Stimulated activated CD4-positive, alpha-beta T cell treated with anti-CD3 and anti-CD28 coated beads, Interleukin-1b, Interleukin-23, amount 100 ng/mL, for 1 hour (primary cell): ENCODE measurements around the gene CDH24.

Source experiments
- DNase-seq, 2 donors: peaks; one replicate each; pipeline ENCODE4 v3.0.0-alpha.2; 2020; ENCODE audit warnings: low read depth in 2 of 2

The CDH24 gene

GRCh38 chr14:23089498-23090253 is 32.4 kb upstream of the CDH24 start:
- no peak for DNase-seq

- DNase-seq: no peak
Observed at GRCh38 chr14:23086565-23086964, 29.2 kb upstream of the CDH24 start.

GRCh38 chr14:23085458-23085857 is 28.1 kb upstream of the CDH24 start:
- no peak for DNase-seq

- no peak for DNase-seq
Observed at GRCh38 chr14:23080474-23080873, 23.2 kb upstream of the CDH24 start.

- no peak for DNase-seq
Observed at GRCh38 chr14:23079716-23080115, 22.4 kb upstream of the CDH24 start.

- DNase-seq: no peak
Observed at GRCh38 chr14:23078692-23079116, 21.4 kb upstream of the CDH24 start.

GRCh38 chr14:23077962-23078361 is 20.6 kb upstream of the CDH24 start:
- DNase-seq: no peak

- no peak for DNase-seq
Observed at GRCh38 chr14:23076785-23077408, 19.6 kb upstream of the CDH24 start.

GRCh38 chr14:23074906-23075305 is 17.6 kb upstream of the CDH24 start:
- no peak for DNase-seq

- no peak for DNase-seq
Observed at GRCh38 chr14:23071921-23072539, 14.7 kb upstream of the CDH24 start.

- DNase-seq: peak; percentile 23 to 59
Observed at GRCh38 chr14:23071244-23071920, 14.1 kb upstream of the CDH24 start.

- no peak for DNase-seq
Observed at GRCh38 chr14:23070262-23071129, 13.2 kb upstream of the CDH24 start.

GRCh38 chr14:23069413-23069806 is 12.1 kb upstream of the CDH24 start:
- no peak for DNase-seq

- DNase-seq: peak; percentile 45 to 49
Observed at GRCh38 chr14:23068789-23069412, 11.6 kb upstream of the CDH24 start.

GRCh38 chr14:23067847-23068788 is 10.8 kb upstream of the CDH24 start:
- DNase-seq: no peak

- no peak for DNase-seq
Observed at GRCh38 chr14:23066855-23067744, 9.8 kb upstream of the CDH24 start.

- DNase-seq: no peak
Observed at GRCh38 chr14:23066368-23066767, 9.0 kb upstream of the CDH24 start.

- no peak for DNase-seq
Observed at GRCh38 chr14:23063601-23064000, 6.3 kb upstream of the CDH24 start.

- no peak for DNase-seq
Observed at GRCh38 chr14:23062002-23062401, 4.7 kb upstream of the CDH24 start.
